OCI-LY1 (cell line): Measurements from ENCODE around the gene SLAMF1.
"Not testable (repeated sequence)": the region's sequence is repeated elsewhere in the genome, so short reads cannot be mapped to it uniquely, and the experiment has no call there.

Experiments used
- H2AFZ ChIP-seq: fragments of 200-600 bp; sonication (generic), shearing (Covaris generic); 2 replicates; pipeline ENCODE4 v1.6.0; 2014; ENCODE audit warnings: antibody characterized with exemption, mild to moderate bottlenecking, low read length
- H3F3A ChIP-seq: fragments of 200-600 bp; sonication (generic), shearing (Covaris generic); 2 replicates; pipeline ENCODE4 v1.6.0; 2014; ENCODE audit warnings: mild to moderate bottlenecking, antibody characterized with exemption, low read length, moderate library complexity; ENCODE audit not compliant: insufficient read depth
- H3K27ac ChIP-seq: fragments of 200-600 bp; sonication (generic); 2 replicates; pipeline ENCODE4 v1.5.1; 2014; ENCODE audit warnings: low read length, mixed run types, mild to moderate bottlenecking, low read depth; ENCODE audit not compliant: poor library complexity, severe bottlenecking
- H3K27me3 ChIP-seq: fragments of 200-600 bp; sonication (generic); 2 replicates; pipeline ENCODE4 v1.6.0; 2014; ENCODE audit warnings: antibody characterized with exemption, mild to moderate bottlenecking, low read length, moderate library complexity; ENCODE audit not compliant: insufficient read depth
- H3K36me3 ChIP-seq: fragments of 200-600 bp; sonication (generic); 2 replicates; pipeline ENCODE4 v1.6.1; 2014; ENCODE audit warnings: mild to moderate bottlenecking, antibody characterized with exemption, low read length, moderate library complexity, mixed read lengths; ENCODE audit not compliant: insufficient read depth
- H3K4me1 ChIP-seq: fragments of 200-600 bp; sonication (generic); 2 replicates; pipeline ENCODE4 v1.5.1; 2014; ENCODE audit warnings: mild to moderate bottlenecking, low read length, moderate library complexity; ENCODE audit not compliant: insufficient read depth, severe bottlenecking
- H3K4me2 ChIP-seq: fragments of 200-600 bp; sonication (generic), shearing (Covaris generic); 2 replicates; pipeline ENCODE4 v1.6.1; 2014; ENCODE audit warnings: low read length
- H3K4me3 ChIP-seq: fragments of 200-600 bp; sonication (generic); 2 replicates; pipeline ENCODE4 v1.5.1; 2014; ENCODE audit warnings: low read length, low read depth, mild to moderate bottlenecking, mixed read lengths; ENCODE audit not compliant: poor library complexity, severe bottlenecking
- H3K79me2 ChIP-seq: fragments of 200-600 bp; shearing (Covaris generic); 2 replicates; pipeline ENCODE4 v1.6.1; 2016; ENCODE audit warnings: mixed run types, low read length, mixed read lengths; ENCODE audit not compliant: insufficient read depth
- H3K9ac ChIP-seq: fragments of 200-600 bp; sonication (generic), shearing (Covaris generic); 2 replicates; pipeline ENCODE4 v1.6.1; 2014; ENCODE audit warnings: mild to moderate bottlenecking, low read length, mixed read lengths
- H3K9me2 ChIP-seq: fragments of 200-600 bp; sonication (generic), shearing (Covaris generic); 2 replicates; pipeline ENCODE4 v1.6.1; 2014; ENCODE audit warnings: low read depth, mild to moderate bottlenecking, low read length, mixed read lengths
- H3K9me3 ChIP-seq: fragments of 200-600 bp; shearing (Covaris generic); 2 replicates; pipeline ENCODE4 v1.6.1; 2014; ENCODE audit warnings: low read length, mixed read lengths
- H4K20me1 ChIP-seq: fragments of 200-600 bp; sonication (generic), shearing (Covaris generic); 2 replicates; pipeline ENCODE4 v1.6.0; 2016; ENCODE audit warnings: mild to moderate bottlenecking, low read length; ENCODE audit not compliant: insufficient read depth
- CTCF ChIP-seq: fragments of 200-600 bp; sonication (generic), shearing (Covaris generic); IDR thresholded peaks from 2 replicates; pipeline ENCODE4 v1.5.1; 2017; ENCODE audit warnings: mild to moderate bottlenecking, antibody characterized with exemption, low read length, moderate library complexity, mixed read lengths
- EZH2 ChIP-seq: fragments of 200-600 bp; sonication (generic), shearing (Covaris generic); IDR thresholded peaks from 2 replicates; pipeline ENCODE4 v1.8.0; 2017; ENCODE audit warnings: borderline replicate concordance, mixed run types, mild to moderate bottlenecking, antibody characterized with exemption, low read length, moderate library complexity, mixed read lengths

The SLAMF1 gene

GRCh38 chr1:160588468-160588867, 58.4 kb downstream of the SLAMF1 start:
- H3K4me1 ChIP-seq: peaks cover 21% of the 10 kb centered on the region
- H2AFZ ChIP-seq: peak overlapping the region; percentile 75; the same call in 1 of the 2 replicates
- H3K9me3 ChIP-seq: peaks cover 4% of the 10 kb centered on the region
- H3K9ac ChIP-seq: no peak overlapping the region
- no peaks in the 10 kb centered on the region for H3K79me2 ChIP-seq
- no peaks in the 10 kb centered on the region for H3K27me3 ChIP-seq
- no peaks in the 10 kb centered on the region for H3K36me3 ChIP-seq
- no peaks in the 10 kb centered on the region for H3K9me2 ChIP-seq
- no peaks in the 10 kb centered on the region for H4K20me1 ChIP-seq
- no peak for TF ChIP-seq EZH2
- TF ChIP-seq CTCF: no peak
- H3K4me3 ChIP-seq: no peak overlapping the region
- H3K4me2 ChIP-seq: no peak overlapping the region
- no peak overlapping the region for H3K27ac ChIP-seq
- no peaks in the 10 kb centered on the region for H3F3A ChIP-seq

GRCh38 chr1:160584784-160585183, 62.1 kb downstream of the SLAMF1 start:
- Histone ChIP-seq H3K9ac (no peak overlapping the region), H3K9me2 (no peaks in the 10 kb centered on the region), H3K27me3 (no peaks in the 10 kb centered on the region), H3K4me1 (peaks cover 20% of the 10 kb centered on the region), H3K9me3 (no peaks in the 10 kb centered on the region), H3K27ac (no peak overlapping the region), H3K36me3 (no peaks in the 10 kb centered on the region), H4K20me1 (no peaks in the 10 kb centered on the region), H3F3A (no peaks in the 10 kb centered on the region), H3K79me2 (no peaks in the 10 kb centered on the region), H3K4me3 (no peak overlapping the region), H3K4me2 (no peak overlapping the region), H2AFZ (peak overlapping the region; percentile 33; the same call in 1 of the 2 replicates)
- no peak for TF ChIP-seq EZH2
- TF ChIP-seq CTCF: no peak

DNA sequence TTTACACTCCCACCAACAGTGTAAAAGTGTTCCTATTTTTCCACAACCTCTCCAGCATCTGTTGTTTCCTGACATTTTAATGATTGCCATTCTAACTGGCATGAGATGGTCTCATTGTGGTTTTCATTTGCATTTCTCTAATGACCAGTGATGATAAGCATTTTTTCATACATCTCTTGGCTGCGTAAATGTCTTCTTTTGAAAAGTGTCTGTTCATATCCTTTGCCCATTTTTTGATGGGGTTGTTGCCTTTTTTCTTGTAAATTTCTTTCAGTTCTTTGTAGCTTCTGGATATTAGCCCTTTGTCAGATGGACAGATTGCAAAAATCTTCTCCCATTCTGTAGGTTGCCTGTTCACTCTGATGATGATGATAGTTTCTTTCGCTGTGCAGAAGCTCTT, 63.9 kb downstream of the SLAMF1 start:
- H3K27me3 ChIP-seq, H3K9me2 ChIP-seq, H3F3A ChIP-seq, H3K4me3 ChIP-seq, H3K9ac ChIP-seq, H3K9me3 ChIP-seq, H3K36me3 ChIP-seq, H3K79me2 ChIP-seq, H2AFZ ChIP-seq, H3K27ac ChIP-seq, H3K4me2 ChIP-seq, H4K20me1 ChIP-seq: not testable (repeated sequence)
- peaks cover 25% of the 10 kb centered on the region for H3K4me1 ChIP-seq

DNA sequence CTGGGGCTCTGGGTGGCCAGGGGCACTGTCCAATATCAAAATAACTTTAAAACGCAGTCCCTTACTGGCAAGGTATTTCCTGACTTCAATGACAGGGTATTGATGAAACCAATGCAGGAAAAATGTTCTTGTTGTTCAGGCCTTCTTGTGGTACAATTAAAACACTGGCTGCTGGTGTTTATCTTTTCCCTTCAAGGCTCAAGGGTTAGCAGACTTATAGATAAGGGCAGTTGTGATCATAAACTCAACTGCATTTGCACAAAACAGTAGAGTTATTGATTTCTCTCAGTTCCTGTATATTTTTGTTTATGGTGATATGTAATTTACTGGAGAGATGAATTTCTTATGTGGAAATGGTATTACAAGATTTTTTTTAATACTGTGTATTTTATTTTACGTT, 64.9 kb downstream of the SLAMF1 start:
- no peaks in the 10 kb centered on the region for H3K9me3 ChIP-seq
- no peak overlapping the region for H3K4me2 ChIP-seq
- H2AFZ ChIP-seq: no peak overlapping the region
- no peak overlapping the region for H3K27ac ChIP-seq
- no peak overlapping the region for H3K4me3 ChIP-seq
- H3K79me2 ChIP-seq: peaks cover 10% of the 10 kb centered on the region; the same call in 1 of the 2 replicates
- no peaks in the 10 kb centered on the region for H3K27me3 ChIP-seq
- H3K9me2 ChIP-seq: no peaks in the 10 kb centered on the region
- no peaks in the 10 kb centered on the region for H3F3A ChIP-seq
- no peak for TF ChIP-seq CTCF
- TF ChIP-seq EZH2: no peak
- H4K20me1 ChIP-seq: no peaks in the 10 kb centered on the region
- no peak overlapping the region for H3K9ac ChIP-seq
- no peaks in the 10 kb centered on the region for H3K36me3 ChIP-seq
- peaks cover 36% of the 10 kb centered on the region for H3K4me1 ChIP-seq
